Hair follicle dermal papilla cell (primary cell): ENCODE data around the gene OVAAL. TPM values are rescaled to one million over a fixed set of nuclear protein-coding genes. Genes with fewer than 3 reads are reported as not detected.

Experiments
- small RNA-seq: library from RNA; depleted of rRNA; stranded (forward); fragments of <200 nt; gene quantifications from one replicate; pipeline ENCODE3, GENCODE V24; 2012
- total RNA-seq: library from RNA; depleted of rRNA; stranded (reverse); fragments of >200 nt; gene quantifications from 2 replicates; pipeline ENCODE4 v1.2.3, GENCODE V29; 2012

Gene OVAAL
- not detected in 2 replicates for total RNA-seq

DNA sequence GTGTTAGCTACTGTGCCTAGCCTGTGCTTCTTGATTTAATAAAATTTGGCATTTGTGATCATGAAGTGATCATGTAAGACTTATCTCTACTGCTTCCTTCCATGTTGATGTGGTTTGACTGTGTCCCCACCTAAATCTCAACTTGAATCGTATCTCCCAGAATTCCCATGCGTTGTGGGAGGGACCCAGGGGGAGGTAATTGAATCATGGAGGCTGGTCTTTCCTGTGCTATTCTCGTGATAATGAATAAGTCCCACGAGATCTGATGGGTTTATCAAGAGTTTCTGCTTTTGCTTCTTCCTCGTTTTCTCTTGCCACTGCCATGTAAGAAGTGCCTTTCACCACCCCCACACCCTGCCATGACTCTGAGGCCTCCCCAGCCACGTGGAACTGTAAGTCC is at the start of gene OVAAL:
Gene OVAAL (plus strand): TSS at position 301 of the 400 bp plus-strand sequence.

Small RNA genes within 50 kb of the gene (small RNA-seq; reads per million reads assigned to genes)
- not detected for gene RF00019

Other genes starting within 250 kb of the OVAAL start
- gene ACBD6, start 56.4 kb upstream of the OVAAL start, total RNA-seq, result 45.5 and 48.0 TPM in 2 replicates
- gene XPR1, start 73.1 kb downstream of the OVAAL start, total RNA-seq, result 17.7 and 25.6 TPM in 2 replicates